Activated CD4-positive, alpha-beta T cell treated with anti-CD3 and anti-CD28 coated beads for 36 hours (primary cell): ENCODE data around the gene SPRR2G. TPM values are rescaled to one million over a fixed set of nuclear protein-coding genes. Genes with fewer than 3 reads are reported as not detected.
"Not testable (repeated sequence)": the region's sequence is repeated elsewhere in the genome, so short reads cannot be mapped to it uniquely, and the experiment has no call there.

Source experiments
- ATAC-seq: fragments of 200-7000 bp; cut with Tn5 transposase; one replicate; pipeline ENCODE4 v1.10.0; 2021; ENCODE audit warnings: mild to moderate bottlenecking, moderate library complexity
- CTCF ChIA-PET: fragments of 350-600 bp; sonication (Branson Sonifier 250); formaldehyde crosslinking; loops from one replicate; lab custom pipeline; 2021; ENCODE audit warnings: antibody characterized with exemption; lab: Charles Lee
- POLR2A ChIA-PET: fragments of 350-600 bp; sonication (Branson Sonifier 250); formaldehyde crosslinking; loops from one replicate; lab custom pipeline; 2021; ENCODE audit warnings: antibody characterized with exemption, inconsistent platforms; lab: Charles Lee
- DNase-seq: peaks from one replicate; pipeline ENCODE4 v3.0.0-alpha.2; 2020
- H3K27ac Mint-ChIP-seq: one replicate; pipeline ENCODE4 v1.8.0; 2021; ENCODE audit warnings: mixed read lengths
- H3K27me3 Mint-ChIP-seq: one replicate; pipeline ENCODE4 v1.8.0; 2021; ENCODE audit warnings: mixed read lengths
- H3K36me3 Mint-ChIP-seq: one replicate; pipeline ENCODE4 v1.8.0; 2021; ENCODE audit warnings: low read depth, mixed read lengths
- H3K4me1 Mint-ChIP-seq: one replicate; pipeline ENCODE4 v1.8.0; 2021; ENCODE audit warnings: mixed read lengths
- H3K4me3 Mint-ChIP-seq: one replicate; pipeline ENCODE4 v1.8.0; 2021; ENCODE audit warnings: mild to moderate bottlenecking, moderate library complexity, mixed read lengths
- H3K9me3 Mint-ChIP-seq: one replicate; pipeline ENCODE4 v1.8.0; 2021; ENCODE audit warnings: low read depth, mixed read lengths
- intact Hi-C, 2 experiments: fragments of 100-400 bp; cut with DNase I in 1 of 2; cut with micrococcal nuclease in 1 of 2; formaldehyde crosslinking; loops; one replicate each; pipeline versions ENCODE4 v1.14.2 to v1.15.1; 2022 to 2024; cut with DNase I, micrococcal nuclease
- total RNA-seq, 2 experiments: library from RNA; stranded (reverse); gene quantifications; one replicate each; pipeline ENCODE4 v1.2.3, GENCODE V29; 2021

Gene SPRR2G
- total RNA-seq, 2 experiments from 2014 or later, result not detected

DNA sequence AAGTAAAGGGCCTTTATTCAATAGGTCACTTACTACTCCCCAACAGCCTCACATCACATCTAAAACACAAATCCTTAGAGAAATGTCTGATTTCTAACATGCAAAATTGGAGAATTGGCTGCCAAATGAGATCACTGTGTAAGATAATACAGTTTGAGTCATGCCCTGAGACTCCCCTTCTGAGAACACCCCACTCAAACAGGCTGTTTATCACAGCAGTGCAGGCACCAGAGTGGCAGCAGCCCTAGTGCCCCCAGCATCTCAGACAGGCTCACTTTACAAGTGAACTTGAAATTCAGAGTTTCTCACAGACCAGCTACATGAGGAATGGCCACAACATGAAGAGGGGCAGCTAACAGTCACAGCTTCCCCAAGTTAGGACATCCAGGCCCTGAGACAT, 35.4 kb downstream of the SPRR2G start:
- POLR2A ChIA-PET, H3K36me3 Mint-ChIP-seq, H3K27ac Mint-ChIP-seq, intact Hi-C loops, H3K4me1 Mint-ChIP-seq, H3K4me3 Mint-ChIP-seq, ATAC-seq, H3K9me3 Mint-ChIP-seq, DNase-seq: not testable (repeated sequence)
- CTCF ChIA-PET, result interaction anchor here (0.6 kb wide), 1 partner anchor 94 kb away, joined by 4 read pairs; no protein-coding TSS in a partner anchor
- peaks cover 23% of the 10 kb centered on the region for H3K27me3 Mint-ChIP-seq

DNA sequence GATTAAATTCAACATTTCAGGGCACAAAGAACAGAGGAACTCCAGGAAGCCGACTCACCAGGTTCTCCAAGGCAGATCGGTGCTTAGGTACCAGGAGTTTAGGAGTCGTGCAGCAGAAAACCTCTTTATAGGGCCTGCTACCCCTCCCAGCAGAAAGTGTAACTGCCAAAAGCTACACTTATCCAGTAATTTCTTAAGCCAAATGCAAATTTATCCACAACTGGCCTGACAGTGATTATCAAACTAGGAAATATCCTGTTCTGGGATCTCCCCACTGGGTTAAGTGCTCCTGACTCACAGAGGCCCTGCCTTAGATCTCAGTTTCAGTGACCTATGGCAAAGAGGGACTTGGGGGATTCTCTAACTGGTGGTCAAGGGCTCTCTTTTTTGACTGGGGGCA, 37.3 kb downstream of the SPRR2G start, which contains the start of gene SPRR2F:
TSS of gene SPRR2F (minus strand) at position 101 of the 400 bp plus-strand sequence. CDS start 783 bp downstream, outside the sequence.
- Mint-ChIP-seq H3K27me3 (peaks cover 18% of the 10 kb centered on the region), H3K9me3 (no peaks in the 10 kb centered on the region), H3K4me3 (no peak within 1 kb of the TSS), H3K27ac (no peak within 1 kb of the TSS), H3K36me3 (no peaks in the 10 kb centered on the region), H3K4me1 (no peaks in the 10 kb centered on the region)
- intact Hi-C loops, result no loop called here
- ChIA-PET POLR2A (no interaction called here), CTCF (no interaction called here)
- ATAC-seq (no peak), DNase-seq (no peak)

DNA sequence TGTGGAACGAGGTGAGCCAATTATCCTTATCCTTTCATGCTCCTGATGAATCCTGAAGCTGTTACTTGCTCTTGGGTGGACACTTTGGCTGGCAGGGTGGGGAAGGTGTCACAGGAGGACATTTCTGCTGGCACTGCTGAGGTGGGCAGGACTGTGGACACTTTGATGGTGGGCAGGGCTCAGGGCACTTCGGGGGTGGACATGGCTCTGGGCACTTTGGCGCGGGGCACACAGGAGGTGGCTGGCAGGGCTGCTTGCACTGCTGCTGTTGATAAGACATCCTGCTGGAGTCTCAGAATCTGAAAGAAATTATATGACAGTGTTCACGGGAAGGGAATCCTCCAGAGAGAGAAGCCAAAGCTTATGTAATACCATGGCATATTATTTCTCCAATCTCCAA, 38.2 kb downstream of the SPRR2G start:
- DNase-seq, intact Hi-C loops, H3K27ac Mint-ChIP-seq, CTCF ChIA-PET, H3K4me3 Mint-ChIP-seq, H3K4me1 Mint-ChIP-seq, H3K36me3 Mint-ChIP-seq, H3K9me3 Mint-ChIP-seq, ATAC-seq, POLR2A ChIA-PET: not testable (repeated sequence)
- peaks cover 20% of the 10 kb centered on the region for H3K27me3 Mint-ChIP-seq

DNA sequence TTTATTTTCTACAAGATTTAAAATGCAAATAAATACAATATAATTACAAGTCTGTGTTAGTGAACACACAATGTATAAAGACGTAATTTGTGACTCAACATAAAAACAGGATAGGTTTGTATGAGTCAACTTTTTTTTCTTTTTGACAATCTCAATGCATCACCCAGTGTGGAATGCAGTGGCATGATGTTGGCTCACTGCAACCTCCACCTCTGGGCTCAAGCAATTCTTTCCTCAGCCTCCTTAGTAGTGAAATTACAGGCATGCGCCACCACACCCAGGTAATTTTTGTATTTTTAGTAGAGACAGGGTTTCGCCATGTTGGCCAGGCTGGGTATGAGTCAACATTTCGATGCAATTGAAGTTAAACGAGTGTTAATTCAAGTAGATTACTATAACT, 50.4 kb downstream of the SPRR2G start:
- ATAC-seq (no peak), DNase-seq (no peak)
- Mint-ChIP-seq H3K4me1 (no peaks in the 10 kb centered on the region), H3K9me3 (no peaks in the 10 kb centered on the region), H3K4me3 (no peak overlapping the region), H3K27me3 (peaks cover 26% of the 10 kb centered on the region), H3K36me3 (no peaks in the 10 kb centered on the region), H3K27ac (no peak overlapping the region)
- intact Hi-C loops, result no loop called here
- CTCF ChIA-PET, result no interaction called here
- POLR2A ChIA-PET, result no interaction called here

Other genes with a start within 250 kb of the SPRR2G start
- under 1 TPM in 1 of 2 experiments, not detected in 1; 0.07 TPM for gene IVL, start 242.3 kb downstream of the SPRR2G start, total RNA-seq
- gene SPRR5, start 203.7 kb downstream of the SPRR2G start, total RNA-seq, result not detected
- gene SPRR4, start 180.2 kb downstream of the SPRR2G start, total RNA-seq, result not detected
- gene SPRR1A, start 166.8 kb downstream of the SPRR2G start, total RNA-seq, result not detected
- not detected for gene SPRR3, start 149.1 kb downstream of the SPRR2G start, total RNA-seq
- gene SPRR1B, start 119.7 kb downstream of the SPRR2G start, total RNA-seq, result not detected
- not detected for gene SPRR2D, start 109.8 kb downstream of the SPRR2G start, total RNA-seq
- not detected for gene SPRR2A, start 93.4 kb downstream of the SPRR2G start, total RNA-seq
- gene SPRR2B, start 79.3 kb downstream of the SPRR2G start, total RNA-seq, result not detected
- gene SPRR2E, start 56.4 kb downstream of the SPRR2G start, total RNA-seq, result not detected
- gene SPRR2F, start 37.4 kb downstream of the SPRR2G start, total RNA-seq, result not detected
- gene LELP1, start 52.5 kb upstream of the SPRR2G start, total RNA-seq, result not detected
- not detected for gene PRR9, start 66.7 kb upstream of the SPRR2G start, total RNA-seq
- not detected for gene LORICRIN, start 108.8 kb upstream of the SPRR2G start, total RNA-seq
- gene PGLYRP3, start 162.1 kb upstream of the SPRR2G start, total RNA-seq, result not detected
- under 1 TPM in 1 of 2 experiments, not detected in 1; 0.09 TPM for gene PGLYRP4, start 198.0 kb upstream of the SPRR2G start, total RNA-seq
- gene S100A9, start 207.0 kb upstream of the SPRR2G start, total RNA-seq, result not detected
- gene S100A12, start 224.7 kb upstream of the SPRR2G start, total RNA-seq, result not detected
- gene S100A8, start 240.2 kb upstream of the SPRR2G start, total RNA-seq, result not detected